Posterior cingulate gyrus (tissue), 11 donors: ENCODE data around the gene FDX1.
A peak's percentile ranks its signal among the peaks of the same experiment; 100 is the strongest.

Source experiments
- DNase-seq, 10 donors: peaks; one replicate each; pipeline versions ENCODE4 v3.0.0 to v3.0.0-alpha.2; 2020 to 2021; ENCODE audit warnings: mixed read lengths in 3 of 10
- intact Hi-C: fragments of 100-400 bp; cut with DNase I; formaldehyde crosslinking; loops from one replicate; pipeline ENCODE4 v1.15.1; 2023

FDX1 gene

DNA sequence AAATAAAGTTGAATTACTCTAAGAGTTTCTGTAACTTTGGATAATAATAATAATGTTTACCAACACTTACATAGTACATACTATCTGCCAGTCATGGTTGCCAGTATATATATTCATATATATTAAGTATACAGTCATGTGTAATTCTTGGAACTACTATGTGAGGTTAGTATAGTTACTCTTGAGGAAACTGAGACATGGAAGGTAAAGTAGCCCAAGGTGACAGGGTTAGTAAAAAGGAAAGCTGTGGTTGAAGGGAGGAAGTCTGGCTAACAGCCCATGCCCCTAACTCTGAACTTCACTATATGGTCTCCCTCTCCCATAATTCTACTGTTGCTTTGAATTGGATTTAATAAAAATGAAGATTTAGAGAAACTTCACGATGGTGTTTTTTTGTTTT, 24.9 kb downstream of the FDX1 start:
- intact Hi-C loops = no loop called here
- no peak for DNase-seq

DNA sequence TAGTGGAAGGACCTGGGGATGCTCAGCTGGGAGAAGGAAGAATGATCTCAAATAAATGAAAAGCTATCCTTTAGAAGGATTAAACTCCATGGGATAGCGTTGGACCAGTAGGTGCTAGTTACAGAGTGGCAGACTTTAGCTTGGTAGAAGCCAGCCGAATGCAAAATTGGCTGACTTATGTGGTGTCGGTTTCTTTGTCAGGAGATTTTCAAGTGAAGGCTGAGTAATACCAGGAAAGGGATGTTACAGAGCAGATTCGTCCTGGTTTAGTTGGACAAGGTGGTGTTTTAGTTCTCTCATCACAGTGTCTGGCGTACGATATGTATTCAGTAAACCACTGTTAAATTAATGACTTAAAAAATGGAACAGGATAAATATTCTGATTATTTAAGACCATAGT, 26.0 kb downstream of the FDX1 start:
- intact Hi-C loops = no loop called here
- DNase-seq = no peak

DNA sequence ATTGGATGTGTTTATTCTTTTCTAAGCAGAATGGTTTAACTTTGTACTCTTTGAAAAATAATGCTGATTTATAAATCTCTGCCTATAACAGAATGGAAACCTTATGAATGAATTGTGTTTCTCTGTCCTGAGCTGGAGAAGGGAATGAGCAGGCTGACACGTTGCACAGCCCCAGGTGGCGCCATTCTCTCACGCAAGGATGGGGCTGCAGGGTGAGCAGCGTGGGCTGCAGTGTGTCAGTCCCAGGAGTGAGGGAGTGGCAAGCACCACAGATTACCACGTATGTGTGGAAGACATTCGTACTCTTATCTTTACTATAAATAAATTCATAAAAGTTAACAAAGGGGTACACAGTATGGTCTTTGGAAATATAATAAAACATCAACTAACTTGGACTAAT, 33.4 kb downstream of the FDX1 start:
- peak in 8 of 10 donors; percentile 34 to 91 (median 57) for DNase-seq

DNA sequence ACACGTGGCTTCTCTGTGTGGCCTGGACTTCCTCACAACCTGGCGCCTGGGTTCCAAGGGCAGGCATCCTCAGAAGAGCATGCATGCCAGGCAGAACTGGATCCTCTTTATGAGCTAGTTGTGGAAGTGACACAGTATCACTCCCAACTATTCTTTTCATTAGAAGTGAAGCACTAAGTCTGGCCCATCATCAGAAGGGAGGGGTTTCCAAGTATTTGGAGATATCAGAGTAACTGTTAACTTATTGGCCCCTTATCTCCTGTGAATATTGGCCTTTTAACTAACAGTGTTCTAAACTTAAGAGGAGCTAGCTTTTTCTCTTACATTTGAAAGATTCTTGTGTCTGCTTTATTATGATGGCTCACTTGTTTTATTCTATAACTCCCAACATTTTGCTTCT, 35.5 kb downstream of the FDX1 start:
- intact Hi-C loops = no loop called here
- DNase-seq = no peak

More for the DNA sequence above, 33.4 kb downstream of the FDX1 start:
- intact Hi-C loops = no loop called here

DNA sequence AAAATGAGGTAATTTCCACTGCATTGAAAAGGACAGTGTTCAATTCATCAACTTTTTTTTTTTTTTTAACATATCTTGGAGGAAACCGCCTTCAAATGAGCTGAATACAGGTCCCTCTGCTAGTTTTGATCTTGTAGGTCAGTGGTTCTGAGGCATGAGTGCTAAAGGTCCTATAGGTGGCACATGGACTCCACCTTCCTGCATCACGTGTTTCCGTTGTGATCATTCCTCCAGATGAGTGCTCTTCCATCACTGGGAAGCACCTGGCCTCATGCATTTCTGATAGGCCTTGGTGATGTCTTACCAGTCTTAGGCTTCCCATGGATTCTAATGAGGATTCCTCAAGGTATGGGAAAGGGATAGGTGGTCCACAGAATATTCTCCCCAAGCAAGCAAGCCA, 37.8 kb downstream of the FDX1 start:
- DNase-seq = no peak
- intact Hi-C loops = no loop called here

DNA sequence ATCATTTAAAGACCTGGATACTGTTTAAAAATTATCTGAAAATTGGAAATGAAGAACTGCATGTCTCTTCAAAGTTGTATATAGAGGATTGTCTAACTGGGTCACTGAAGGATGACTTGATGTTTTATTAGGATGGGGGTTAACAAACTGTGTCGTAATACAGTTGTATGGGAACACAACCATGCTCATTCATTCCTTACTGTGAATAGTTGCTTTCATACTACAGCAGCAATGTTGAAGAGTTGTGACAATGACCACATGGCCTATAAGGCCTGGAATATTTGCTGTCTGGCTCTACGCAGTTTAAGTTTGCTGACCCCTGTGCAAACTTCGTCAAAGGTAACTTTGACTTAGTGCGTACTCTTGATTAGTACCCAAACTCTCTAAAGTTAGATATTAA, 38.4 kb downstream of the FDX1 start:
- no peak for DNase-seq
- intact Hi-C loops = no loop called here

DNA sequence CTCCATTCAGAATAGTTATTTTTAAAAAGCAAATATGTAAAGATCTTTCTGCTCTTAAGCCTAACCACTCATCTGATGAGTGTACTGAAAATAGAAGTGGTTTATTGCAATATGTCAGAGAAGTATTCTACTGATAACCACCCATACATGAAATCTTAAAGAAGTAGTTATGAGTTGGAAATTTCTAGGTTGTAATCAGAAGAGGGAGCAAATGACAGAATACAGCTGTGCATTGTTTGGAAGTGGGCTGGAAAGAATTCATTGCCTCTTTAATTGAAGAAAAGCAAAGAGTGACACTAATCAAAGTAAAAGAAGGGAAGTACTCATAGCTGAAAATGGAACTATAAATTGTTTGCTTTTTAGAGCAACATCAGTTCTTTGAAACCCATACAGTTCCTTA, 39.4 kb downstream of the FDX1 start:
- DNase-seq = no peak
- intact Hi-C loops = no loop called here

DNA sequence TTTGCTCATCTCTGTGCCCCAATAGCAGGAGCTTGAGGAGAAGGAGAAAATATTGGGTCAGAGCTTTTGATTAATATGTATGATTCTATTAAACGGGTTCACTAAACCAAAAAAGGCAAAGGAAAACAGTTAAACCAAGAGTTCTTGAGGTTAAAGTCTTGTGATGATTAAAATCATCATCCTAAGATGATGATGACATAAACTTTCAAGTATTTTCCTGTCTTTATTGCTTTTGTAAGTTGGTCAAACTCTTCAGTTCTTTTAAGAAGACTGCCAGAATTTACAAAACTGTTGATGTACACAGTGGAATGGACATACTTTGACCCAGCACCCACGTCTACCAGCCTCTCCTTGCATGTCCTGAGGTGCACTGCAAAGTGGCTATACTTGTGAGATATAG, 41.0 kb downstream of the FDX1 start:
- DNase-seq = no peak
- intact Hi-C loops = no loop called here

DNA sequence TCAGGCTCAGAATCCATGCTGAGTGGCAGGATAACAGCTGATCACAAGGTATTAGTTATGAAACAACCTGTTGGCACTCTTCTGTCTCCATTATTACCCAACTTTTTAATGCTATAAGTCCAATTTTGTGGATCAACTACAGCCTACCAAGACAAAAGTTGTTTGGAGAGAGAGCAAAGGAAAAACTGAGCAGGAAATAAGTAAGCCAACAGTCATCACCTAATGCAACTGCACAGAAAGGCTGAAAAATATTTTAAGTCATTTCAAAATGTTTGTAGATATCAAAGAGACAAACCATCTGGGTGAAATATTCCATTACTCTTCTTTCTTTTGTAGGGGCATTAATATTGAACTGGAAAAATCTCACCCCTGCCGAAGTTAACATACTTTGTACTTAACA, 41.6 kb downstream of the FDX1 start:
- intact Hi-C loops = no loop called here
- no peak for DNase-seq

DNA sequence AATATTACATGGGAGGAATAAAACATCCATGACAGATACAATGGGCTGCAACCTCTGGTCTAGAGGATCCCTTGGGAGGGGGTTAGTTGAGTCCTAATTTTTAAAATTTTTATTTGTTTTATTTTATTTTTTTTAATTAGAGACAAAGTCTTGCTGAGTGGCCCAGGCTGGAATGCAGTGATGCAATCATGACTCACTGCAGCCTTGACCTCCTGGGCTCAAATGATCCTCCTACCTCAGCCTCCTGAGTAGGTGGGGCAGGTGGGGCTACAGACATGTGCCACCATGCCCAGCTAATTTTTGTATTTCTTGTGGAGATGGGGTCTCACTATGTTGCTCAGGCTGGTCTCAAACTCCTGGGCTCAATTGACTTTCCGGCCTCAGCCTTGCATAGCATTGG, 43.1 kb downstream of the FDX1 start:
- intact Hi-C loops = no loop called here
- no peak for DNase-seq

DNA sequence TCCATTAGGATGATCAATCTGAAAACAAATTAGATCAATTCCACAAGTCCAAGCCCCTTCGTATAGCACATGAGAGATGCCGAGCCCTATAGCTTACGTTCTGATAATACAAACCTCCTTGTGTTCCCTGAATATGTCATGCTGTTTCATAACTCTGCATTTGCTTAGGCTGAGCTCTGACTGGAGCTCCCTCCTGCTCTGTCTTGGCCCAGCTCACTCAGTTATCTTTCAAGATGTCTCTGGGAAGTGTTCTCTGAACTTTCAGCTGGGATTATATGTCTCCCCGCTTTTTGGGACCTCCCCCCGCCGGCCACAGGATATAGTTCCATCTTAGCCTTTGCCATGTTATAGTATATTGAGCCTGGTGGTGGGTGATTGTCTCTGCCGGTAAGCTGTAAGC, 44.0 kb downstream of the FDX1 start:
- DNase-seq = no peak
- intact Hi-C loops = no loop called here

DNA sequence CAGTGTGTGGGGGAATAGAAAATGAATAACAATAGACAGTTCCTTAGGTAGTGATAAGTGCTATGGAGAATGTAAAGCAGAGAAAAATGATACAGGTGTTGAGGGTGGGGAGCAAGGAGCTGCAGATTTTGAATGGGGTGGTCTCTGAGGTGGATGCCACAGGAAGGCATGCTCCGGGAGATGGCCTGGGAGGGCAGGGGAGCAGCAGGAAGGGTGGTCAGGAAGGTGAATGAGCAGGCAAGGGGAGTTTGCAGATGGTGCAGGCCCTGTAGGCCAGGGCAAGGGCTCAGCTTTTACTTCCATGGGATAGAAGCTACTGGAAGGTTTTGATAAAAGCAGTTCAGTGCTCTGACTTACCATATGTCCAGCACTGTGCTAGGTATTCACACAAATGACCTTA, 44.8 kb downstream of the FDX1 start:
- DNase-seq = peak in 1 of 10 donors; percentile 69
- intact Hi-C loops = no loop called here

DNA sequence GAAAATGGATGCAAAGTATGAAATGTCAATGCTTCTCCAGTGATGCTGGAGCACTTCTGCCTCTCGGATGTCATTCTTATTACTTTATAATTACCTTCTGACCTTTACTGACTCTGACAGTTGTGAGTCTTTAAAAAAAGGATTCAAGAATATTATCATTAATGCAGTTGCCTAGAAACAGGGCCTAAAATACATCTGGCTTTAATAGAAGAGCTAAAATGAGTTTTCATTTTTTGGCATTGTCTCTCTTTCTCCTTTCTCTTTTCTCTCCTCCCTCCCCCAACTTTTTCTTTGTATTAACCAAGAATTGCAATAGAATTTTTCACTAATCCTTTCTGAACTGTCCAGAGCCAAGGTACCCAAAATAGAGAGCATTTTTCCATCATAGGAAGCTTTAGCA, 45.9 kb downstream of the FDX1 start:
- no peak for DNase-seq
- intact Hi-C loops = no loop called here

DNA sequence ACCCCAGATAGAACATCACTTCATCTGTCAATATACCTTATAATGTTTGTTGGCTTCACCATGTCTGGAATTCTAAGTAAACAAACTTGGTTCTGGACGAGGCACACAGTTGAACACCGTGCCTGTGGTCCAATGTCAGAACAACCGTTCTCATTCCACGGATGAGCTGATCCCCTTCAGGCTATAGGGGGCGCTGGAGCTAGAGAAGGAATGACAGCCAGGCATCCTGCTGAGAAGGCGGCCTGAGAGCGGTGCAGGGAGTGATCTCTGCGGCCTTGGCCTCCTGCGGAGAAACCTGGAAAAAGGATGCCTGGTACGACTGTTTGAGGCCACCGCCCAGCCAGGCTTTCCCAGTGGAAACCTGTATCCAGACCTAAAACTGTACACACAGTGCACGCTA, 48.7 kb downstream of the FDX1 start:
- intact Hi-C loops = no loop called here
- no peak for DNase-seq

DNA sequence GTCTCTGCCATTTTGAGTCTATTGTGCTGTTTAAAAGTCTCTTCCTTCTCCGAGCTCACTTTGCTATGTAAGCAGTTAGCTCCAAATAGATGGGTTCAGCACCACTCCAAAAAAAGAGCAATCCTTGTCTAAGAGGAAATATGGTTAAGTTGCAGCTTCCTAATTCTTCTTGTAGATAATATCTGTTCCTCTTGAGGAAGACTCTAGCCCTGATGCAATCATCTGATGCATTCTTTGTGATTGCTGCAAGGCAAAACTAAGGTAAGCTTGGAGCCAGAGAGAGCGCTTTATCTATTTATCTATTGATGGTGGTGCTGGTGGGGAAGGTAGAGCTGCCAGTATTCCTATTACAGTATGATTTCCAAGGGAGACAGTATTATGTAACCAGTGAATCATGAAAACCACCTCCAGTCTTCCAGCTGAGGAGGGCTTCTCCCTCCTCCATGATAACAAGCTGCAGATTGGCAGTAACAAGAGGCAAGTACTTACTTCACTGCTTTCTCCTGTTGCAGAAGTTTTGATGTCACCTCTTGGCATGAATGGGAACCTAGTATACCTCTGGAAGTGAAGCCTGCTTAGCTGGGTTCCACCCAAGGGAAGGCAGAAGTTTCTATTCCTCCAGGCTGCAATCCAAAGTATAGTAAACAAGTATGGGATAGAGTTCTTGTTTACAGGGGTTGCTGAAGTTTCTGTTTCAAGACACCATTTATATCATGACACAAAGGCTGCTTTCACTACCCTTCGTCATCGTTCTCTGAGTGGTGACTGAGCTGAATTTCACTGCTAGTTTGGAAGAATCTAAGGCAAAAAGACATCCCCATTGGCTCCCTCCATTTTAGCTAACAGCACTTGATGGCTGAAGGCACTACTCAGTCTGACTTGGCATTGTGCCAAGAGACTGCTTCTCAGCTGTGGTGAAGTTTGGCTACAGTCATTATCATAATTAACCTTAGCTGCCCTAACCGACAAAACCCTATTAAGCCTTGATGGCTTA, 49.7 kb downstream of the FDX1 start:
- intact Hi-C loops = no loop called here
- peak in 1 of 10 donors; percentile 19 for DNase-seq

DNA sequence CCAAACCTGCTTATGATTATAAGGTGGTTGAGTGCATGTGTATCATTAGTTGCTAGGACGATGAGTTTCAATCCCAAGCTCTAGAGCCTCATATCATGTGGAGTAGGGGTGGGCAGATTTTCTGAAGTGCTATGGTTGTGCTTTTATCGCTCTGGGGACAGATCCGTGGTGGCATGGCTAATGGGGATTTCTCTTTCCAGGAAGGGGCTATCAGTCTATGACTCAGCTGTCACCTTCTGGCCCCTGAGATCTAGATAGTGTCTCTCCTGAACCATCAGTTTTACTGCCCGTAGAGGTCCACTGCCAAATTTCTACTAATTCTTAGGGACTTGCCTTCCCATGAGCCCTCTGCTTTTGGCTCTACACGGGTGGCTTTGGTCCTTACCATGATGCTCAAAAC, 51.8 kb downstream of the FDX1 start:
- no peak for DNase-seq
- intact Hi-C loops = no loop called here

DNA sequence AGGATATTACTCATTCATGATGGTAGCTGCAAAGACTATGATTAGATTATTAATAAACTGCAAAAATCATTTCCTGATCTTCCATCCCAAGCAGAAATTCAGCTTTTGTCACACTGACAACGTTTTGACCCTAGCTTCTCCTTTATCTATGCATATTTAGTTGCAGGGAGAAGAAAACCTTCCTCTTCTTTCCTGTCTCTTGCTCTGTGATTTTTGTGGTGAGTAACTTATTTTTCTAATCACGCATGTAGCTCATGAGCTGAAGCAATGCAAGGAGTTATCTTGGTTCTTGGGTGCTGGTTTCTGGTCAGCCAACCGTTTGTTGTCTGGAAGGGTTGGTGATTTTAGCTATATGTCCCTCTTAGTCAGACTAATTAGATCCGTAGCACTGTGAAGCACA, 56.4 kb downstream of the FDX1 start:
- no peak for DNase-seq
- intact Hi-C loops = no loop called here

DNA sequence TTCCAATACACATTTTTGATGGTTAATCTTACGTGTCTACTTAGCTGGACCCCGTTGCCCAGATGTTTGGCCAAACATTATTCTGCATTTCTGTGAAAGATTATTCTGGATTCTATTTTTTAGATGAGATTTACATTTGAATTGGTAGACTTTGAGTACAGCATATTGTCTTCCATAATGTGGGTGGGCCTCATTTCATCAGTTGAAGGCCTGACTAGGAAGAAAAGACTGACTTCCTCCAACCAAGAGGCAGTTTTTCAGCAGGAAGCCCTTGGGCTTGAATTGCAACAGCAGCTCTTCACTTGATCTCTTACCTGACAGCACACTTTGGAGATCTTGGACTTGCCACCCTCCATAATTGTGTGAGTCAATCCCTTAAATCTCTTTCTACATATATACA, 58.7 kb downstream of the FDX1 start:
- intact Hi-C loops = no loop called here
- DNase-seq = no peak

DNA sequence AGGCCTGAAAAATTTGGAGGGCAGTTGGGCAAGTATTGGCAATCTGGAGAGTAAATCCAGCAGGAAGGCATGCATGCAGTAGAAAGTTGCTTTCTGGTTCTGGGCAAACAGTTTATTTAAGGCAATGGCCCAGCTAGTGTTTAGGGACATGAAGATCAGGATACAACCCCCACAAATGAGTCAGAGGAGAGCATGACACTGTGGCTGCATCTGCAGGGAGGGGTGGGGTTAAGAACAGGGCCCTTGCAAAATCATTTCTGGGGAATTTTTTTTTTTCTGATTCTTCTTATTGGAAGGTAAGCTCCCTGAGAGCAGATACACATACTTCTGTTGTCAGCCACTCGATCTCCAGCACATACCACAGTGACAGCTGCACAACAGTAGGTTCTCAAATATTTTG, 61.1 kb downstream of the FDX1 start:
- DNase-seq = no peak
- intact Hi-C loops = no loop called here

DNA sequence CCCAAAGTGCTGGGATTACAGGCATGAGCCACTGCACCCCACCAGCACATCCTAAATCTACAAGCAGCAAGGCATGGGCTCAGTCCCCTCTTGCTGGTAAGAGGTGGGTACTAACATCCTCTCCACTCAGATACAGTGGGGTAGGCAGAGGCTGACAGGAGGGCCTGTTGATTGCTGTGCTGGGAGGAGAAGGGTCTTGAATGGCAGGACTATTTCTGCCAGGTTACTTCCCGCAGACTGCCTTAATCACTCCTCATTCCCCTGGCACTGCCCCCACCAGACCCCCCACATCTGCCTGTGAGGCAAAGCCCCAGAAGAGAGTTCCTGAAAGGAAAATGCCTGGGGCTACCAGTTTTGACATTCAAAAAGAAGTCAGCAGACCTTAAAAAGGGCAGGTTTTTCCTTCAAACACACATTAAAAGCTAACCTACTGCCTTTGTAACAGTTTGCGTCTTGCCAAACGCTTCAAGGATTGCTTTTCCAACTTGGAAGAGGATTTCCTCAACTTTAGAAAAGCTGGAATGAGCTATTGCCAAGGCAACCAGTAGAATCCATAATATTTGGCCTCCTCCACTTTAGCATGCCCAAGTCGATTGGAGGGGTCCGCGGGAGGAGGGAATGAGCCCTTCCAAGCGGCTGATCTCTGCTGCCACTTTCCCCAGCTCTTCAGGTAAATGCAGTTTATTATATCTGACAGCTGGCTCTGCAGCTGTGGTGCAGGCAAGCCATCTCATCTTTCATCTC, 62.0 kb downstream of the FDX1 start:
- DNase-seq = no peak
- intact Hi-C loops = no loop called here

DNA sequence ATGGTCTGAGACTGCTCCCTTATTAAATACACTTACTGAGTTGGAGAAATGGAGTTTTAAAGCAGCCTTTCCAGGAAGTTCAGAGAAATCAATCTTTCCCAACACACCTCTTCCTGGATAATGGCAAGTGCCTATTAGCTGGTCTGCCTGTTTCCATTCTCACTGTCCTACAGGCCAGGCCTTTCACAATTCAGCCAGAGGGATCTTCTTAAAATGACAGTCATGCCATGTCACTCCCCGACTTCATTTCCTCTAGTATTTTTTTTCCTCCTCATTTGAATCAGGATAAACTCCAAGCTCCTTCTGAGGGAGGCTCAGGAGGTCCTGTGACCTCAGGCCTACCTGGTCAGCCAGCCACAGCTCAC, 62.6 kb downstream of the FDX1 start:
- intact Hi-C loops = no loop called here
- DNase-seq = no peak

DNA sequence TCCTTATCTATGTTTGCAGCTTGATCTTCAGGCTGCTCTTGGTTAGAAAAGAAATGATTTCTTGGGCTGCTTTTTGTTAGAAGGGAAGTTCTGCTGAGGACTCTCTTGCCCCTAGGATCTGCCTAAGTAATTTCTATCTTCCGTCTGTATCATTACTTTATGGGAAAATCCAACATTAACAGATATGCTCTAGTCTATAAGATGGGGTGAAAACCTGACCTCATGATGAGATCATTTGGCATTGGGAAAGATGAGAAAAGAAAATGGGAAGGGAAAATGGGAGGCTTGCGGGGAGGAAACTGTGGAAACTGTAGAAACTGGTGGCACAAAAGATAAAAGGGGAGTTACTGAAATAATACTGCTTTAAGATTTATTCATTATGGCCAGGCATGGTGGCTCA, 63.6 kb downstream of the FDX1 start:
- intact Hi-C loops = no loop called here
- no peak for DNase-seq
